NCI-H526 (cell line): ENCODE data around the gene PIK3CG.
"Not testable (repeated sequence)": the region's sequence is repeated elsewhere in the genome, so short reads cannot be mapped to it uniquely, and the experiment has no call there.

Experiments
- DNase-seq, 2 experiments: peaks; one replicate each; lab custom pipeline; 2025; lab: John Stamatoyannopoulos, UW

Gene PIK3CG

DNA sequence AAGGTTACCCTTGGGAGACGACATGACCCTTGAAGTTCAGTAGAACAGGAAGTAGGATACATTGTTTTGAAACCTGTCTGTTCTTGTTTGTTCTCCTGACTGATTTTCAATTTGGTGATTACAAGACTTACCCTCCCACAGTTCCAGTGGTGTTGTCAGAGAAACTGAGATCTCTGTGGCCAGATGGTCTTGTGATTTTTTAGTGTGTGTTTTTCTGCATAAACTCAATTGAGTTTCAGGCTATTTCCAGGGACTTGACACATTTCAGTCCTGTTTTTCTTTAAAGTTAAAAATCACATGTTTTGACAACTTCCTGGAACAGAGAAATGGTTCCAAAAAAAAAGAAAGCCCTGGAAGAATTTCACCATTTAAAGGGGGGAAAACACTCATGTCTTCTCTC, 22.3 kb downstream of the PIK3CG start:
- no peak for DNase-seq

DNA sequence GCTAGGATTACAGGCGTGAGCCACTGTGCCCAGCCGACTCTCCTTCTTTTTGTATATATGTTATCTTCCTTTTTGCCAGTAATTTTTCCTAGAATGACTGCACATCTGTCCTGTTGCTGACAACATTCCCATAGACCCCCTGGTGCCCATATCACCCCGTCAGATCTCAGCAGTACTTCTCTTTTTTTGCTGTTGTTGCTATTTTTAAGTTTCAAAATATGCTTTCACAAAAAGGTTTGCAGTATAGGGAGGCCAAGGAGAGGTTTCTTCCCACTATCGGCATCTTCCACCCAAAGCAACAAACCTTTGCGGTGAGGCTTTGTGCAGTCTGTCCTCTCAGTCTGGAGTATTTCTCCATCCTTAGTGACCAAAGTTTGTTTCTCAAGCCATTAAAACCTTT, 23.1 kb downstream of the PIK3CG start:
- DNase-seq: no peak

DNA sequence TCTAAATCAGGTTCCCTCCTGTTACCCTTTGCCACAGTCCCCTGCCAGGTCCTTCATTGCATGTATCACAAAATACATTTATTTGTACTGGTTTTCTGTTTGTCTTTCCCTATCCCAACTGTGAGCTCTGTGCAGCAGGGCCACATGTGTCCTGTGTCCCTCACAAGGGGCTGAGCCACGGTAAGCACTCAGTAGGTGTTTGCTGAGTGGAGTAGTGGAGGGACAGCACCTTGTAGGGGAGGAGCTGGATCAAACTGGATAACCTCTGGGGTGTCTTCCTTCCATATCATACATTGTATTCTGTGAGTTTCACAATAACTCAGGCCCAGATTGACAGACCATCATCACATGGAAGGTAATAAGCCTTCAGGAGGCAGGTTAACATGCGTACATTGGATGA, 25.9 kb downstream of the PIK3CG start:
- DNase-seq: no peak

DNA sequence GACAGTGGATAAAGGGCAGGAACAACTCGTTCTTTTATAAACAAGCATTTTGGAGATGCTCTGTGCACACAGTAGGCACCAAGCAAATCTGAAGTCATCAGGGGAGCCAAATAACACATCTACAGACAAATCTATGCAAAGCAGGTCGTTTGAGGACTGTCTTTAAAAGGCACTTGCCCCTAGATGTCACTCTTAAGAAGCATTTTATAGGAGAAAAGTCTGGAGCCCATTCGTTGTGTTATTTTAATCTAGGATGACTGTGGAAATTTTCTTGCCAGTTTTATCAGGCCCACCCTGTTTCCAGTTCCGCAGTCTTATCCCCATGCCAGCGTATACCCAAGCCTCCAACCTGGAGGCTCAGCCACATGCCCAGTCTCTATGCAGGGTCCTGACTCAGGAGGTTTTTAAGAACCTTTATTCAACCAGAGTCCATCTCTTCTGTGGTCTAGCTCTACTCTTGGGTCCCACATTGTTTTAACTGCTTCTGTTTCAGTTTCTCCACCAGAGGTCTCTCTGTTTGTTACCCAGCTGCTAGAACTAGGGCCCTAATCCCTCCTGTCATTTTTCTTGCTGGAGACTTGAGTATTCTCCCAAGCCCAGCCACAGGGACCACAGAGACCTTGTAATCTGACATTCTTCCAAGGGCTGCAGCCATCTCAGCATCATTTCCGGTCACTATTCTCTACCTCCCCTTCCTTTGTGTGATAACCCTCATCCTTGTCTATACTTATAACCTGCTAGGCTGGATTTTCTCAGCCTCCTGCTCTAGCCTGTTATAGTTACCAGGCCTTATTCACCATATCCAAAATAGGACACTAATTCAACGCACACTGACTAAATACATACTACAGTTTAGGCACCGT, 26.7 kb downstream of the PIK3CG start:
- DNase-seq: peak; percentile 32 to 60

DNA sequence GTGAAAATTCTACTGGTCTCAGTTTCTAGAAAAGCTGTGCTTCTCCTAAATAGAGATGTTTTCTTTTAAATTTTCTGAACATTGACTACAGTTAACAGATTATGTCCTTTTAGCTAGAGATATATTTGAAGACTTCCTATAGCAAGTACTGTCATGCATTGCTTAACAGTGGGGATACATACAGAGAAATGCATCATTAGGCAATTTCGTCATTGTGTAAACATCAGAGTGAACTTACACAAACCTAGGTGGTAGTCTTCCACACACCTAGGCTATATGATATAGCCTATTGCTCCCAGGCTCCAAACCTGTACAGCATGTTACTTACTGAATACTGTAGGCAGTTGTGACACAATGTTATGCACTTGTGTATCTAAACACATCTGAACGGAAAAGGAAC, 28.5 kb downstream of the PIK3CG start:
- DNase-seq: no peak

- no peak for DNase-seq
Measured at GRCh38 chr7:106895246-106895864, 30.3 kb downstream of the PIK3CG start.

- no peak for DNase-seq
Measured at GRCh38 chr7:106896231-106896630, 31.1 kb downstream of the PIK3CG start.

DNA sequence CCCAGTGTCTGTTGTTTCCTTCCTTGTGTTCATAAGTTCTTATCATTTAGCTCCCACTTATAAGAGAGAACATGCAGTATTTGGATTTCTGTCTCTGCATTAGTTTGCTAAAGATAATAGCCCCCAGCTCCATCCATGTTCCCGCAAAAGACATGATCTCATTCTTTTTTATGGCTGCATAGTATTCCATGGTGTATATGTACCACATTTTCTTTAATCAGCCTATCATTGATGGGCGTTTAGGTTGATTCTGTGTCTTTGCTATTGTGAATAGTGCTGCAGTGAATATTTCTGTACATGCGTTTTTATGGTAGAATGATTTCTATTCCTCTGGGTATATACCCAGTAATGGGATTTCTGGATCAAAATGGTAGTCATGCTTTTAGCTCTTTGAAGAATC, 32.5 kb downstream of the PIK3CG start:
- DNase-seq: not testable (repeated sequence)

- not testable (repeated sequence) for DNase-seq
Measured at GRCh38 chr7:106898967-106899366, 33.9 kb downstream of the PIK3CG start.

GRCh38 chr7:106901828-106902441, 36.9 kb downstream of the PIK3CG start:
- DNase-seq: no peak

GRCh38 chr7:106905734-106906133, 40.7 kb downstream of the PIK3CG start:
- DNase-seq: no peak

DNA sequence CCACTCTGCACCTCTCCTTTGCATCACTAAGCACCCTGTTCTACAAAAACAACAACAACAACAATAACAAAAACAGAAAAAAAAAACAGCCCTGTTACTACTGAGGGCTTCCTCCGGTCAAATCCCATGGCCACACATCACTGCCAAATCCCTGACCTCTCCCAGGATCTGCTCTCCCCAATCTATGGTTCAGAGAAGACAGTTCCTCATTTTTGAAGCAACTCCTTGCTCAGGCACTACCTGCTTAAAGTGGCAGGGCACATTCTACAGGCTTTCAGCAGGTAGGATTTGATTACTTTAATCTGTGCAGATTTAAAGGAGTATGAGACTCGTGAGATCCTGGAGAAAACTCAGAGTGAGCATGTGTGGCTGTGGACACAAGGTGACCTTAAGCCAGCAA, 46.9 kb downstream of the PIK3CG start:
- no peak for DNase-seq

- DNase-seq: peak in 1 of 2 experiments; percentile 10
Measured at GRCh38 chr7:106914018-106914607, 49.0 kb downstream of the PIK3CG start.

DNA sequence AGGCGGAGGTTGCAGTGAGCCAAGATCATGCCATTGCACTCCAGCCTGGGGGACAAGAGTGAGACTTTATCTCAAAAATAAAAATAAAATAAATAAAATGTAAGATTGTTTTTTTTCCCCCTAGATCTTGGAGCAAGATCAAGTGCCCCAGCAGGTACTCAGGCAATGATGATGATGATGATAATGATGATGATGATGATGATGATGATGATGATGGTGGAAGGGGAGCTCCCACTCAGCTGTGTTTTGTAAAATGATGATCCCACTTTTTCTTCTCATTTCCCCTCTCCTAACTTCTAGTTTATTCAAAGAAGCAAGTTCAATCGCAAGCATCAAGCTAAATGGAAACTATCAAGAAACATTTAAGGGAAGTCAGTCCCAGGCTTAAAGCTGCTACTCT, 50.3 kb downstream of the PIK3CG start:
- no peak for DNase-seq

GRCh38 chr7:106915873-106916272, 50.8 kb downstream of the PIK3CG start:
- DNase-seq: no peak

DNA sequence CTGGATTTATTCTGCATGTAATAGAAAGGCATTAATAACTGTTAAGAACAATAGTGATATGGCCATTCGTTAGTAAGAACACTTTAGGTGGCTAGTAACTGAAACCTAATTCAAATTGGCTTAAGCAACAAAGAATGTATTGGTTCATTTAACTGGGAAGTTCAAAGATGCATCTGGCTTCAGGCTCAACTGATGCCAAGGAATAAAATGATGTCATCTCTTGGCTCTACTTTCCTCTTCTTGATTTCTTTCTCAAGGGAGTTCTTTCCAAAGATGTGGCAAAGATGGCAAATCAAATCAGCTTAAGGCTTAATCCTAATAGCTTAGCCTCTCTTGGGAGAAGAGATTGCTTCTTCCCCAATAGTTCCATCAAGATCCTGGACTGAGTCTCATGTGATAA, 51.6 kb downstream of the PIK3CG start:
- no peak for DNase-seq

DNA sequence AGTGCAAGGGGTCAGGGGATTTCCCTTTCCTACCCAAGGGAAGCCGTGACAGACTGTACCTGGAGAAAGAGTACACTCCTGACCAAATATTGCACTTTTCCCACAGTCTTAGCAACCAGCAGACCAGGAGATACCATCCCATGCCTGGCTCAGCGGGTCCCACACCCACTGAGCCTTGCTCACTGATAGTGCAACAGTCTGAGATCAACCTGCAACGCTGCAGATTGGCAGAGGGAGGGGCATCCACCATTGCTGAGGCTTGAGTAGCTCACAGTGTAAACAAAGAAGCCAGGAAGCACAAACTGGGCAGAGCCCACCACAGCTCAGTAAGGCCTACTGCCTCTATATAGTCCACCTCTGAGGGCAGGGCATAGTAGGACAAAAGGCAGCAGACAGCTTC, 53.9 kb downstream of the PIK3CG start:
- DNase-seq: no peak

DNA sequence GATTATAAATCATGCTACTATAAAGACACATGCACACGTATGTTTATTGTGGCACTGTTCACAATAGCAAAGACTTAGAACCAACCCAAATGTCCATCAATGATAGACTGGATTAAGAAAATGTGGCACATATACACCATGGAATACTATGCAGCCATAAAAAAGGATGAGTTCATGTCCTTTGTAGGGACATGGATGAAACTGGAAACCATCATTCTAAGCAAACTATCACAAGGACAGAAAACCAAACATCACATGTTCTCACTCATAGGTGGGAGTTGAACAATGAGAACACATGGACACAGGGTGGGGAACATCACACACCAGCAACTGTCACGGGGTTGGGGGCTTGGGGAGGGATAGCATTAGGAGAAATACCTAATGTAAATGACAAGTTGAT, 59.4 kb downstream of the PIK3CG start:
- not testable (repeated sequence) for DNase-seq

DNA sequence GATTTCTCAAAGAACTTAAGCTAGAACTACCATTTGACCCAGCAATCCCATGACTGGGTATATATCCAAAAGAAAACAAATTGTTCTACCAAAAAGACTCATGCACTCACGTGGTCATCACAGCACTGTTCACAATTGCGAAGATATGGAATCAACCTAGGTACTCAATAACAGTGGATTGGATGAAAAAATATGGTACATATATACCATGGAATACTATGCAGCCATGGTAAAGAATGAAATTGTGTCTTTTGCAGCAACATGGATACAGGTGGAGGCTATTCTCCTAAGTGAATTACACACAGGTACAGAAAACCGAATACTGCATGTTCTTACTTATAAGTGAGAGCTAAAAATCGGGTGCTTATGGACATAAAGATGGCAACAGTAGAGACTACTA, 61.8 kb downstream of the PIK3CG start:
- DNase-seq: peak in 1 of 2 experiments; percentile 9

- no peak for DNase-seq
Measured at GRCh38 chr7:106927536-106927935, 62.5 kb downstream of the PIK3CG start.

- DNase-seq: not testable (repeated sequence)
Measured at GRCh38 chr7:106929616-106930015, 64.5 kb downstream of the PIK3CG start.

DNA sequence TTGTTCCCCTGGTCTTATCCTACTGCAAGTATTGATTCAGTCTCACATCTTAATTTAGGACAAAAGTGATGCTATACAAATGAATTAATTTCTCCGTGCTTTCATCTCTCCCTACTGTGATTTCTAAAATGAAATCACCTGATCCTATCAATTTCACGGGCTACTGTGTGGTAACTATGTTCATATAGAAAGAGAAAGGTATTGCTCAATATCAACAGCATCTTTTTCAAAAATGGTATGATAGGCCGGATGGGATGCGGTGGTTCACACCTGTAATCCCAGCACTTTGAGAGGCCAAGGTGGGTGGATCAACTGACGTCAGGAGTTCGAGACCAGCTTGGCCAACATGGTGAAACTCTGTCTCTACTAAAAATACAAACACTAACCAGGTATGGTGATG, 71.2 kb downstream of the PIK3CG start:
- DNase-seq: no peak

GRCh38 chr7:106938122-106938521, 73.0 kb downstream of the PIK3CG start:
- DNase-seq: not testable (repeated sequence)
